ENCODE results near the gene MSMB.
"Not testable (repeated sequence)": the region's sequence is repeated elsewhere in the genome, so short reads cannot be mapped to it uniquely, and the experiment has no call there.

The MSMB gene

DNA sequence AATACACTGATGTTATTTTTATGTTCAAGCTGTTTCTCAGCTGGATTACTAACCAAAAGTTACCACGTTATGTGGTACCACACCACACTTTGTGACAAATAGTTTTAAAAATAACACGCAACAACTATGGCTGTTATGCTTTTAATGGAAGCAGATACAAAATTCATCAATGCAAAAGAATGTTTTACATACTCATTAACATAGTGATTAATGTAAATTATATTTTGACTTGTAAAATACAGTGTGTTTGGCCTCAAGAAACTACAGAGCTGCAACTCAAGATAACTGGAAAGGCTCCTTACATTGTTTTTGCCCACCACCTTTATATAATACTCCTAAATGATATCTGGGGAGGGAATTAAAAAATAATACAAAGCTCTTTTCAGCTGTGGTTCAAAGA is 41.1 kb downstream of the MSMB start:
- no peak for DNase-seq

- DNase-seq: no peak
Observed at GRCh38 chr10:46002916-46003693, 43.0 kb downstream of the MSMB start.

- DNase-seq: not testable (repeated sequence)
Observed at GRCh38 chr10:46002189-46002687, 43.8 kb downstream of the MSMB start.

DNA sequence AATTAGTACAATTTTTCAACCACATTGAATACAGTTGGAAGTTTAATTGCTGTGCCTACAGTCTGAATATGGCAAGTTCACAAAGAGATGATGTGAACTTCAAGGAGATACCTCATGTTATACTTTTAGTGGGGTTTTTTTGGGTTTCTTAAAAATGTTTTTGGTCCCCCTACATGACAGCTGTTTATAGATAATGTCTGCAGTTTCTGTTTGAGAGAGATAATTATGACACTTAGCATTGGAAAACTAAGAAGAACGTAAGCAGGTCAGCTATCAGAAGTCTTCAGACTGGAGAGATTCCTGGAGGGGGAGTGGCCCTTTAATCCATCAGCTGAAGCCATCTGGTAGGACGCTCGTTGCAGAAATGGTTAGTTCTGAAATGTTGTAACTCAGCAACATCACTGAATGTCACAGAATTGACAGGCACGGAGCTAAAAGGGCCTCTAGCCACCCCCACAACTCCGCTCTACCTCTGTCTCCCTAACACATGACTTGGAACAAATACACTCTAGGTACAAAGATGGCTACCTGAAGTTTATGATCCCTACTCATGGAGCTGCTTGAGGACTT is 44.8 kb downstream of the MSMB start:
- no peak for DNase-seq

DNA sequence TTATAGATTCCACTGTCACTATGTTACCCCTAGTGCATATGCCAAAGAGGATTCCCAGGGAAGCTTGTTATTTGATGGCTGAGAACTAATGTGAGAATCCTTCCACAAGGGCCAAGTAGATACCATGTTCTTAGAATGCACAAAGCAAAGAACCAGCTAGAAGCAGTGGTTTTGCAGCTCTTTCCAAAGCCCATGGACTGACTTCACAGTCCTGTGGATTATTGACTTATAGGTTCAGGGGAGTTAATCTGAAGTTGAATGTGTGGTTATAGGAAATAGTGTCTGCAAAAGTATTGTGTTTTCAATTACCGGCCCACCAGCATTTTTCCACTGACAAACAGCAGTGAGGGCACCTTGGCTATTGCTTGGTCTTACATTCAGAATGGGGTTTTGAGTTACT is 45.5 kb downstream of the MSMB start:
- DNase-seq: no peak

GRCh38 chr10:45999955-46000354 is 46.1 kb downstream of the MSMB start:
- not testable (repeated sequence) for DNase-seq

DNA sequence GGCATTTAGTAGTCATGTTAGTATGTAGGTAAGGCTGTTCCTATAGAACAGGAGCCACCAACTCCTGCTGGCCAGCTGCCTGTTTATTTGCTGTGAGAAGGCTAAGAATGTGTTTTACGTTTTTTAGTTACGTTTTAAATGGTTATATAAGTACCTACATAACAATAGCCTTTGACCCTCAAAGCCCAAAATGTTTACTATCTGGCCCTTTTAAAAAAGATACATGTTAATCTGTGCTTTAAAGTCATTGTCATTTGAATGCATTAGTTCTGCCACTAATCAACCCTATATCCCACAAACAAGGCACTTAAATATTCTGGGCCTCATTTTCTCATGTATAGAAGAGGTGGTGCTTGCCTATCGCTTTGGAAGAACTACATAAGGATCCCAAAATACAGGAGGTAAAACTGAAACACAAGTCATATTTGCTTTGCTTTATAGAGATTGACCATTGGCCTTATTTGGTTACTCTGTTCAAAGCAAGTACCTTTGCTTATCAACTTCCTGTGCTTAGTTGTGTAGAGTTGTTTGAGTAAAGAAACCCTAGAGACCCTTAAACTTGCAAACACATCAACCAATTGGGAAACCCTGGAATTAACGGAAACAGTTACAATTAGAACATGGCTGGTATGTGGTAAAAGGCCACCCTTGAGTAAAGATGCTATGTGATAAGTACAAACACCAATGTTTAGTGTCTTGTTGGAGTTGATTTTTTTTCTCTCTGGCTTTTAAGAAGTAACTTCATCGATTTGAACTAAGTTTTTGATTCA is 47.9 kb downstream of the MSMB start:
- no peak for DNase-seq

DNA sequence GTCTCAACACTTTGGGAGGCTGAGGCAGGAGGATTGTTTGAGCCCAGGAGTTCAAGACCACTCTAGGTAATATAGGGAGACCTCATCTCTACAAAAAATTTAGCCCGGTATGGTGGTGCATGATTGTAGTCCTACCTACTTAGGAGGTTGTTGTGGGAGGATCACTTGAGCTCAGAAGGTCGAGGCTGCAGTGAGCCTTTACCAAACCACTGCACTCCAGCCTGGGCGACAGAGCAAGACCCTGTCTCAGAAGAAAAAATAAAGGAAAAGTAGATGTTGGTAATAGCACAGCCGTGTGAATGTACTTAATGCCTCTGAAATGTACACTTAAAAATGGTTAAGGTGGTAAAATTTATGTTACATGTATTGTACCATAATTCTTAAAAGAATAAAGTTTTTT is 48.5 kb downstream of the MSMB start:
- no peak for DNase-seq

DNA sequence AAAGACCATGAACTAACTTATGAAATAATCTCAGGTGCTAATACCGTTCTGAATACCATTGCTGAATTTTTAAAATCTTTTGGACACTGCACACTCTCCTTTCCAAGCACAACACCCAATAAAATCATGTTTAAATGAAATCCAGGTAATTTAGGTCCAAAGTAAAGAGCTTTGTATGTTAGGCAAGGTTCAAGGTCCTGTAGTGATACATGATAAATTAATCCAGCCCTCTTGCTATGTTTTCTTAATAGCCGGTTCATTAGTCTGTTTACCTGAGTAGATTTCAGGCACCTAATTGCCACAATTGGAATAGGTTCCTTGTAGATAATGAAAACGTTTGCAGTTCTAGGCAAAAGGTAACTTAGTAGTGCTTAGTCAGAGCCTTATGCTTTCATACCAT is 60.5 kb downstream of the MSMB start:
- not testable (repeated sequence) for DNase-seq

GRCh38 chr10:45984473-45984872 is 61.6 kb downstream of the MSMB start:
- DNase-seq: not testable (repeated sequence)

DNA sequence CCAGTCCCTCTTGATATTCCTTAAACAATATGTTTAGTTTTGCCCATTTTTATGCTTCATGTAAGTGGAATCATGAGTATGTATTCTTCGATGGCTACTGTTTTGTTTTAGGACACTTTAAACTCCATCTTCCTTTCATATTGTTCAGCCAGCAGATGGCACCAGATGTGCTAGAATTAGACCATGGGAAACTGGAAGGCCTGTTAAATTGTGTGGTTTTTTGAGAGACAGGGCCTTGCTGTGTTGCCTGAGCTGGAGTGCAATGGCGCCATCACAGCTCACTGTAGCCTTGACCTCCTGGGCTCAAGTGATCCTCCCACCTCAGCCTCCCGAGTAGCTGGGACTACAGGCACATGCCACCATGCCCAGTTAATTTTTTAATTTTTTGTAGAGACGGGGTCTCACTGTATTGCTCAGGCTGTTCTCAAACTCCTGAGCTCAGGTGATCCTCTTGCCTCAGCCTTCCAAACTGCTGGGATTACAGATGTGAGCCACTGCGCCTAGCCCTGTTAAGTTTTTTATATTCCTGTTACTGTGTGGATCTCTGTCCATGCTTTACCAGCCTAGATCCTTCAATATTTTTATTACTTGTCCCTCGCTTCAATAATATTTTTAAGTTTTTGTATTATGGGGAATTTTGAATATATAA is 62.4 kb downstream of the MSMB start:
- DNase-seq: peak; percentile 25

All from CD4-positive, alpha-beta T cell treated with Interferon gamma for 1 hour (primary cell).